GM21447 (cell line): ENCODE data around the gene FBXO17.
A peak's percentile ranks its signal among the peaks of the same experiment; 100 is the strongest.
"Not testable (repeated sequence)": the region's sequence is repeated elsewhere in the genome, so short reads cannot be mapped to it uniquely, and the experiment has no call there.

Experiments used
- ATAC-seq: cut with Tn5 transposase; IDR thresholded peaks from one replicate; pipeline ENCODE4 v1.9.1; 2021; ENCODE audit not compliant: unreplicated experiment

FBXO17 gene

GRCh38 chr19:38945562-38946228 lies 29.8 kb downstream of the FBXO17 start:
- ATAC-seq, result no peak

- no peak for ATAC-seq
Observed at GRCh38 chr19:38944981-38945506, 30.5 kb downstream of the FBXO17 start.

- no peak for ATAC-seq
Observed at GRCh38 chr19:38942471-38943181, 32.9 kb downstream of the FBXO17 start.

GRCh38 chr19:38941979-38942378 lies 33.6 kb downstream of the FBXO17 start:
- no peak for ATAC-seq

GRCh38 chr19:38941466-38941865 lies 34.1 kb downstream of the FBXO17 start:
- not testable (repeated sequence) for ATAC-seq

GRCh38 chr19:38939957-38940356 lies 35.6 kb downstream of the FBXO17 start:
- ATAC-seq, result no peak

- no peak for ATAC-seq
Observed at GRCh38 chr19:38933544-38933943, 42.0 kb downstream of the FBXO17 start.

GRCh38 chr19:38932425-38933179 lies 42.9 kb downstream of the FBXO17 start:
- no peak for ATAC-seq

- ATAC-seq, result no peak
Observed at GRCh38 chr19:38931521-38931793, 44.1 kb downstream of the FBXO17 start.

- ATAC-seq, result peak; percentile 85
Observed at GRCh38 chr19:38930776-38931520, 44.6 kb downstream of the FBXO17 start, which contains the start of gene MRPS12. Gene MRPS12 (plus strand): TSS chr19:38930944. CDS start chr19:38931295, 351 bp downstream.

GRCh38 chr19:38929929-38930775 lies 45.4 kb downstream of the FBXO17 start, which contains the start of gene SARS2:
Gene SARS2 (minus strand): TSS chr19:38930763. CDS start chr19:38930736, 27 bp downstream.
- peak; percentile 64 for ATAC-seq

GRCh38 chr19:38928391-38929001 lies 47.0 kb downstream of the FBXO17 start:
- ATAC-seq, result no peak

GRCh38 chr19:38924388-38924787 lies 51.2 kb downstream of the FBXO17 start:
- no peak for ATAC-seq

GRCh38 chr19:38922482-38922881 lies 53.1 kb downstream of the FBXO17 start:
- ATAC-seq, result no peak

GRCh38 chr19:38921420-38922274 lies 53.9 kb downstream of the FBXO17 start:
- no peak for ATAC-seq

GRCh38 chr19:38920602-38921419 lies 54.7 kb downstream of the FBXO17 start:
- no peak for ATAC-seq

GRCh38 chr19:38919837-38920601 lies 55.5 kb downstream of the FBXO17 start:
- no peak for ATAC-seq
